GM12891 (cell line): ENCODE measurements around the gene SULT1C3.

Experiments
- POLR2A ChIP-seq: IDR thresholded peaks from 2 replicates; pipeline ENCODE4 v1.6.1; 2011; ENCODE audit warnings: low read depth, low read length, control low read depth
- POLR2AphosphoS5 ChIP-seq: IDR thresholded peaks from 2 replicates; pipeline ENCODE4 v1.6.1; 2011; ENCODE audit warnings: low read depth, low read length, control low read depth
- POU2F2 ChIP-seq: IDR thresholded peaks from 2 replicates; pipeline ENCODE4 v1.6.1; 2011; ENCODE audit warnings: low read depth, mild to moderate bottlenecking, control low read depth, low read length, moderate library complexity
- TAF1 ChIP-seq: IDR thresholded peaks from 2 replicates; pipeline ENCODE4 v1.6.1; 2011; ENCODE audit warnings: low read depth, low read length, control low read depth

GRCh38 chr2:108268001-108268400, 28.2 kb downstream of the SULT1C3 start:
- no peak for TF ChIP-seq POLR2AphosphoS5
- TF ChIP-seq POLR2A = no peak
- no peak for TF ChIP-seq TAF1
- TF ChIP-seq POU2F2 = no peak
